OCI-LY7 (cell line): ENCODE data around the gene SLX4IP.

Experiments
- EZH2phosphoT487 ChIP-seq: fragments of 200-600 bp; sonication (generic); IDR thresholded peaks from 2 replicates; pipeline ENCODE4 v1.6.1; 2018; ENCODE audit warnings: low read depth, borderline replicate concordance, mild to moderate bottlenecking, mixed run types, antibody characterized with exemption, low read length, moderate library complexity, mixed read lengths
- TF ChIP-seq, protein P1 (sequence below): fragments of 200-600 bp; sonication (generic); conservative IDR thresholded peaks from 2 replicates; pipeline ENCODE4 v1.5.1; 2014; ENCODE audit warnings: mild to moderate bottlenecking, antibody characterized with exemption, low read length, moderate library complexity, mixed read lengths

- TF ChIP-seq, protein P1, sequence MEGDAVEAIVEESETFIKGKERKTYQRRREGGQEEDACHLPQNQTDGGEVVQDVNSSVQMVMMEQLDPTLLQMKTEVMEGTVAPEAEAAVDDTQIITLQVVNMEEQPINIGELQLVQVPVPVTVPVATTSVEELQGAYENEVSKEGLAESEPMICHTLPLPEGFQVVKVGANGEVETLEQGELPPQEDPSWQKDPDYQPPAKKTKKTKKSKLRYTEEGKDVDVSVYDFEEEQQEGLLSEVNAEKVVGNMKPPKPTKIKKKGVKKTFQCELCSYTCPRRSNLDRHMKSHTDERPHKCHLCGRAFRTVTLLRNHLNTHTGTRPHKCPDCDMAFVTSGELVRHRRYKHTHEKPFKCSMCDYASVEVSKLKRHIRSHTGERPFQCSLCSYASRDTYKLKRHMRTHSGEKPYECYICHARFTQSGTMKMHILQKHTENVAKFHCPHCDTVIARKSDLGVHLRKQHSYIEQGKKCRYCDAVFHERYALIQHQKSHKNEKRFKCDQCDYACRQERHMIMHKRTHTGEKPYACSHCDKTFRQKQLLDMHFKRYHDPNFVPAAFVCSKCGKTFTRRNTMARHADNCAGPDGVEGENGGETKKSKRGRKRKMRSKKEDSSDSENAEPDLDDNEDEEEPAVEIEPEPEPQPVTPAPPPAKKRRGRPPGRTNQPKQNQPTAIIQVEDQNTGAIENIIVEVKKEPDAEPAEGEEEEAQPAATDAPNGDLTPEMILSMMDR: no peak
- TF ChIP-seq EZH2phosphoT487: no peak
Measured at GRCh38 chr20:10492844-10493243, 57.7 kb downstream of the SLX4IP start.
